ENCODE results near the gene VSIG10L.
A peak's percentile ranks its signal among the peaks of the same experiment; 100 is the strongest.

Gene VSIG10L

GRCh38 chr19:51341976-51342580 is at the start of gene VSIG10L:
Gene VSIG10L (minus strand): TSS chr19:51342139. CDS start chr19:51342124, 15 bp downstream.
- no peak for DNase-seq

DNA sequence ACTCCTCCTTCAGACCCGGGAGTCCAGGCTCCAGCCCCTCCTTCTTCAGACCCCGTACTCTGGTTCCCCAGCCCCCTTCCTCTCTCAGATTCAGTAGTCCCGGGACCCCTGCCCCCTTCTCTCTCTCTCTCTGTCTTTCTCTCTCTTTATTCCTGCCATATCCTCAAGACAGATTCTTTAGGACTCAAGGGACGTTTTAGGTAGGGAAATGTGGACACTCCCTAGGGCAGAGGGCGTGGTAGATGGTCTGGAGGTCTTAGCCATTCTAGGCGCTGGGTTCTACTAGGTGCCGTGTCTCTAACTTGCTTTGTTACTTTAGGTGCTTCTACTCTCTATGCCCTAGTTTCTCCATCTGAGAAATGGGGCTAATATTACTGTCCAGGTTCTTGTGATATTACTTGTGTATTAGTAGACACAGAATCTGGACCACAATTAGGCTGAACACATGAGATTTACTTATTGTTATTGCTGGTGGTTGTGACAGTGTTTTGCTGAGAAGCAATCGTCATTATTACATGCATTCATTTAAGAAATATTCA is 49.2 kb upstream of the VSIG10L start:
- no peak for DNase-seq

DNA sequence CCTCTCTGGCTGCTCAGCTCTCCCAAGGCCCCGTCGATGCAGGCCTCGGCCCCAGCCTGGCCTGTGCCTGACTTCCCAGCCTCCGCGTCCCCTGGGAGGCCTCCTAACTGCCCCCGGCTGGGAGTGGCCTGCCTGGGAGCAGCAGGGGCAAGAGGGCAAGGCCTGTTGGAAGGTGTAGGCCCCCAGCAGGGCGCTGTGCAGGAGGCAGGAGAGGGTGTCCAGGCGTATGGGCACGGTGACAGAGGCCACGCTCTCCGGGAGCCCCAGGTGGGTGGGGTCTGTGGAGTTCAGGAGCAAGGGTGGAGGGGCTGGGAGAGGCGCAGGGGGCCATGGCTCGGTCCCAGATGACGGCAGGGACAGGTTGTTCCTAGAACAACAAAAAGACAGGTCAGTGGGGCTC is 47.2 kb upstream of the VSIG10L start:
- no peak for DNase-seq

DNA sequence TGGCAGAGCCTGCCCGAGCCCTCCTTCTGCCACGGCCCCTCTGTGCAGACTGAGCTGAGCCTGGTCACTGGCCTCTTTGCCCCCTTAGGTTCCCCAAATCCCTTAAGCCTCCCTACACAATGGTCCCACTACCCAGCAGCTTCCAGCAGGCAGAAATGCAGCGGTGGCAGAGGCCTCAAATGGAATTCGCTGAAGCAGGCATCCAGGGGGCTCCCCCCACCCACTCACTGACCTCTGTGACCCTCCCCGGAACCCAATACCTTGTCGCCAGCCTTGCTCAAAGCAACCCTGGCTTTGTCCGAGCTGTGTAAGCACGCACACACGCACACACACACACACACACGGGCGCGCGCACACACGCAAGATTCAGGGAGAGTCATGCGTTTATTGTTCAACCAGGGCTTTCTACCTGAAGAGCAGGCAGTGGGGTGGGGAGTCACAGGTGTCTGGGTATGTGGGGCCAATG is 46.0 kb upstream of the VSIG10L start, which contains the start of gene LIM2:
Gene LIM2 (minus strand): TSS at position 51 of the 466 bp plus-strand sequence. CDS start 531 bp downstream, outside the sequence.
- no peak for DNase-seq

- no peak for DNase-seq
These were observed 45.1 kb upstream of the VSIG10L start for GRCh38 chr19:51386882-51387520.

DNA sequence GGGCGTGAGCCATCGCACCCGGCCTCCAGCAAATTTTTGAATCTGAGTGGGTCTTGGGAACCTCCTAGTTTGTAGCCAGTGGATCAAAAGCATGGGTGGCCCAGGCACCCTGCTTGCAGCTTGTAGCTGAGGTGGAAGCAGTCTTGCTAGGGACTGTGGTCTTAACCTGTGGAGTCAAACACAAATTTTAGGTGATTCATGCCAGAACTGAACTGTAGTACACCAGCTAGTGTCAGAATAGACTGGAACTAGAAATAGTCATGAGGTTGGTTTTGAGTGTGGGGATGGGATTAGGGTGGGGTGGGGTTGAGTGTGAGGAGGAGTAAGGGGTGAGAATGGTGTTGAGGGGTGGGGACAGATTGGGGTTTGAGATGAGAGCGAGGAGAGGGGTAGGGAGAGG is 40.1 kb upstream of the VSIG10L start:
- no peak for DNase-seq

DNA sequence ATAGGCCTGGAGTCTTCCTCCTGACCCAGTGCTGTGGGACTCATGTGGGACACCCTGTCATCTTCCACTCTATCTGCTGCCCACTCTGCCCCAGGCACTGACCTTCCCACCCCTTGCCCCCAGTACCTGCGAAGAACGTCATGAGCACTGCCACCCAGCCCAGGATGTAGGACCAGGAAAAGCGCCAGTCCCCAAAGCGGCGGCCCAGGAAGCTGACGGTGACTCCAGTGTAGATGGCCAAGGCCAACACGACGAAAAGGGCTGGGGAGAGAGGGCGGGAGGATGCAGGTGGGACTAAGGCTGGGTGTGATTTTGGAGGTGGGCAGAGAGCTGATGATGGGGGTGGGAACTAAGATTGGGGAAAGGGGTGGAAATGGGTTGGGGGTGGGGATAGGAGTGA is 38.4 kb upstream of the VSIG10L start:
- DNase-seq: no peak

GRCh38 chr19:51377422-51377821 is 35.5 kb upstream of the VSIG10L start:
- no peak for DNase-seq

DNA sequence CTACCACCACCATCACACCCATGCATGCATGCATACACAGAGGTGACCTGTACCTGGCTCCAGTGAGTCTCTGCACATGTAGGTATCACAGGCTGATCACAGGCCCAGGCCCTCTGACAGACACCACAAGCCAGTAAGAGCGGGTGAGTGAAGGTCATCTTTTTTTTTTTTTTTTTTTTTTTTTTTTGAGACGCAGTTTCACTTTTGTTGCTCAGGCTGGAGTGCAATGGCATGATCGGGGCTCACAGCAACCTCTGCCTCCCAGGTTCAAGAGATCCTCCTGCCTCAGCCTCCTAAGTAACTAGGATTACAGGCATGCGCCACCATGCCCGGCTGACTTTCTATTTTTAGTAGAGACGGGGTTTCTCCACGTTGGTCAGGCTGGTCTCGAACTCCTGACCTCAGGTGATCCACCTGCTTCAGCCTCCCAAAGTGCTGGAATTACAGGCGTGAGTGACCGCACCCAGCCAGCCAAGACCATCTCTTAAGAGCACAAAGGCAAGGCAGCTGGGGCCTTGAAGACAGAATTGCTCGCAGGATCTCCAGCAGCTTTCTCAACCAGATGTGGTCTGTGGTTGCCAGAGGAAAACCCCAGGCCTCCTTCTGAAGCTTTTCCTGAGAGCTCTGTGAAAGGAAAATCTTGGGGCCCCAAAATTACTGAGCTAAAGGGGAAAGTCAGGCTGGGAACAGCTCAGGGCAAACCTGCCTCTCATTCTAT is 33.7 kb upstream of the VSIG10L start:
- no peak for DNase-seq

DNA sequence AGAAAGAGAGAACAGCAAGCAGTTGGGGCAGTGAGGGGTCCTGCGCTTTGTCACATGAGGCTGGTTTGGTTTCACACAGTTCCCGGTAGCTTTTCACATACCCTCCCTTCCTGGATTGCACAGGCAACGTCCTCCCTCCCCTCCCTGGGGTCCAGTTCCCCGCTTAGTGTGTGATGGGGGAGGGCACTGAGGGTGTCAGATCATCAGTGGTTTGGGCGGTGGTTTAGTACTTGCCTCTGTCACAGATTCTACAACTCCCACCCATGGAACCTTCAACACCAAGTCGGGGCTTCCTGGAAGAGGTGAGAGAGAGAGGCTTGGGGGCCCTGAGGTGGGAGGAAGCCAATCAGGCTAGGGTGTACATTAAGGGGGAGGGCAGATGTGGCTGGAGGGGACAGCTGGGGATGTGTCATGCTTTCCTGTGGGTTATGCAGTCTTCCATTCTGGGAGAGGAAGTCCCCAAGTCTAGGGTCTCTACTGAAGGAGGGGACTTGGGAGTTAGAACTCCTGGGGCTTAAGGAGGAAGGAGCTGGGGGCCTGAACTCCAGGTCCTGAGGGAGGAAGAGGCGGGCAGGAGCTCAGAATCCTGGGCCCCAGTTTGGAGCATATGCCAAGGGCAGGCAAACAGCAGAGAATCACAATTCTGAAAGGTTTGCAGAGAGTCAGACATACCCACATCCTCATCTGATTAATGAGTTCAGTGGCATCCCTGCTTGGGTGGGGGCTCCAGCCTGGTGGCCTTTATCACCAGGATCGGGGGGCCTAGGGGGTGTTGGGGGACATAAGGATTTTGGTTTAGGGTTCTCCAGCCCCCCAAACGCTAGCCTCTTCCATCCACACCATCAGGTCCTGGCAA is 30.9 kb upstream of the VSIG10L start, which contains the start of gene NKG7:
Gene NKG7 (minus strand): TSS at position 6 of the 856 bp plus-strand sequence. CDS start 119 bp downstream, outside the sequence.
- no peak for DNase-seq

DNA sequence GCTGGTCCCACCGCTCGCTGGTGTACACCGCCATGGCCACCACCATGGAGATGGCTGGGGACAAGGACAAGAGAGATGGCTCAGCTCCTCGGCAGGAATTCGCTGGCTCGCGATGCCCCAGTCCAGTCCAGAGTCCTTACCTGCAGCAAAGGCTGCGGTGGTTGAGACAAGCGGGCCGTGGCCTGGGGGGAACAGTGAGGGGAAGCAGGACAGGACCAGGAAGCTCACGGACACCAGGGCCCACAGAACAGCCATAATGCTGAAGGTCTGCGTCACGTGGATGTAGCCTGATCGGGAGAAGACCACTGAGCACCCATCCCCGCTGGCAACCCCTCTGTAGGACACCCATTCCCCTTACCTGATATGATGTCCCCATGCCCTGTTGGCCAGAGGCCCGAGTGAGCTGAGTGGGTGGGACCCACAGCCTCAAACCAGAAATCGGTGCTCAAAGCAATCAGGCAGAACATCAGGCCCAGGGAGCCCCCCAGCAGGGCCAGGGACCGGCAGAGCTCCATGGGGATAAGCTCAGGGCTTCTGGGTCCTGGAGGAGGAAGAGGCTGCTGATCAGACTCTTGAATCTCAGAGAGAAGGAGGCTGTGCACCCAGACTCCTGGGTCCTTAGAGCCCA is 30.2 kb upstream of the VSIG10L start:
- DNase-seq: no peak

- no peak for DNase-seq
These were observed 29.3 kb upstream of the VSIG10L start for GRCh38 chr19:51371186-51371690.

GRCh38 chr19:51370230-51370629 is 28.3 kb upstream of the VSIG10L start:
- no peak for DNase-seq

DNA sequence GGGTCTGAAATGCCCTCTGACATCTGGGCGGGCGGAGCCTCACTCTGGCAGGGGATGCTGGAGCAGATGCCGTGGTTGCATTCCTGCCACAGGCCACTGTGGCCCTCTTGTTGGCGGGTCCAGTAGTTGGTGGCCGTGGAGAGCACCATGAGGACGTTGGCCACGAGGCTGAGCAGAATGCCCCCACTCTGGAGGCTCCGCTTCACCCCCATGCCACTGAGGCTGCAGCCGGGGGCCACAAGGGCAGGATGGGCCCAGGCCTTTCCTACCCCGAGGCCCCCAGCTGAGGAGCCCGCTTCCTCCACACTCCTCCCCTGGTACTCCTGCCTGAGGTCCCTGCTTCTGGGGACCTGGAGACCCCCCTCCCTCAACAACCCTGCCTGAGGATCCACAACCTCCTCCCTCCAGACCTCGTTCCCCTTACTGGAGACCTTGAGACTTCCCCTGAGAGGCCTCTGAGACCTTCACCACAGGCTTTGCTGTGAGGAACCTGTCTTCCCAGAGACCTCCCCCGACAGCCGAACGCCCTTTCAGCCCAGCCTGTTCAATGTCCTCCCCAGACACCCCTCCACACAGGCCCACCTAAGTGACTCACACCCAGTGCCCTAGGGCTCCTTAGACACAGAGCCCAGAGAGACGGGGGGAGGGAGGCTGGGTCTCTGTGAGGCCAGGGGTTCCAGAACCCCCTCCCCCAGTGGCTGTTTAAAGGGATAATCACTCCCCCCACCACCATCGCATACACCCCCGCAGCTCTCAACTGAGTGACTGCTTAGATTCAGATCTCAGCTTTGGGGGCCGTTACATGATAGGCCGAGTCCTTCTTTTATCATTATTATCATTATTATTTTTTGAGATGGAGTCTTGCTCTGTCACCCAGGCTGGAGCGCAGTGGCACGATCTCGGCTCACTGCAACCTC is 26.7 kb upstream of the VSIG10L start, which contains the start of gene CLDND2:
Gene CLDND2 (minus strand): TSS at position 638 of the 917 bp plus-strand sequence. CDS start 426 bp downstream, at position 212.
- no peak for DNase-seq

GRCh38 chr19:51367565-51368365 is 25.8 kb upstream of the VSIG10L start:
- DNase-seq: peak; percentile 95 to 98

- no peak for DNase-seq
These were observed 25.3 kb upstream of the VSIG10L start for GRCh38 chr19:51367255-51367564.

DNA sequence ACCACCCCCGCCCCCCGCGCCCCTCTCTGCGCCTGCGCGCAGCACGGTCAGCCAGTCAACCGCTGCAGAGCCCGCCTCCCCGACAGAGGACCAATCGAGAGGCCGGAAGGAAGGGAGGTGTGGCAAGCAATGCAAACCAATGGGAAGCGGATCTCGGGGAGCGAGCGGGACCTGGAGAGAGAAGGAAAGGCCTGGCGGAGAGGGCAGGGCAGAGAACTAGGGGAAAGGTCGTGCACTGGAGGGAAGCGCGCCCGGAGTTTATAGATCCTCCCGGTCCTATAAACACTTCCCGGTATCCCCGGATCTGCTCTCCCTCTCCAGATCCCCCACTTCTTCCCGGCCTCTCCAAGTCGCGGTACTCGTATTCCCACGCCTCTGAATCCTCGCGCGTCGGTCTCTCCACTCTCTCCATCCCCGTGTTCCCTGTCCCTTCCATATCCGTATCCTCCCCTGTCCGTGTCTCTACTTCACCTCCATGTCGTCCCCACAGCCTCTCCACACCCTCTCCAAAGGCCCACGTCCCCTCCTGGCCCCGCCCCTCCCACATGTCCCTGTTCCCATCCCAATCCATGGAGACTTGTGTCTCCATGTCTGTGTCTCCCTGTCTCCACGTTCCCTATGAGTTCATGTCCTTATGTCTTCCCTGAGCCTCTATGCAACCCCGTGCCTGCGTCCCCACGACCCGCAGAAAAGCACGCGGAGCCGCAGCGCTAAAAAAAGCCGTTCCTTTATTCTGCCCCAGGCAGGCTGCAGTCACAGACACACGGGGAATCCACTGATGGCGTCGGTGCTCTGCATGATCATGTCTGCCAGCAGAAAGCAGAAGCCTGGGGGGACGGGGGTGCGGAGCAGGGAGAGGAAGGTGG is 24.7 kb upstream of the VSIG10L start:
- peak; percentile 96 to 97 for DNase-seq

GRCh38 chr19:51365965-51366388 is 24.0 kb upstream of the VSIG10L start, which contains the start of gene ETFB:
Gene ETFB (minus strand): TSS chr19:51366388. CDS start chr19:51366326, 62 bp downstream.
- DNase-seq: no peak
